ENCODE data around the gene ASCL5. TPM values are rescaled to one million over a fixed set of nuclear protein-coding genes. Genes with fewer than 3 reads are reported as not detected.

The ASCL5 gene
- not detected for total RNA-seq
- polyA plus RNA-seq: under 1 TPM in 1 of 3 donors, not detected in 2; 0.10 TPM
- long read RNA-seq, donor 1, partial matches to known transcripts: 0 of 1 reads
- long read RNA-seq, donor 1, other reads (novel, unspliced or antisense): 0 of 1 reads
- long read RNA-seq, donor 2: 0 reads
- long read RNA-seq, donor 3: 0 reads
- long read RNA-seq, donor 4: 0 reads
- long read RNA-seq, donor 5: 0 reads
- long read RNA-seq, donor 6: 0 reads
- long read RNA-seq, donor 7: 0 reads
- long read RNA-seq, donor 8: 0 reads
- long read RNA-seq, donor 9: 0 reads
- long read RNA-seq, donor 10, partial matches to known transcripts: 0 of 1 reads
- long read RNA-seq, donor 10, other reads (novel, unspliced or antisense): 0 of 1 reads

- peak in 5 of 7 donors; percentile 38 to 74 (median 55) for DNase-seq
- intact Hi-C loops (cut with DNase I): no loop called here
- H3K36me3 ChIP-seq (replicated peaks in 1 of 2): no peaks in the 10 kb centered on the region
- H3K9me3 ChIP-seq (replicated peaks in 1 of 3): no peaks in the 10 kb centered on the region
- H3K27me3 ChIP-seq: peaks cover 12% of the 10 kb centered on the region
- TF ChIP-seq POLR2A (IDR thresholded peaks at IDR 0.05): no peak
- TF ChIP-seq CTCF (IDR thresholded peaks at IDR 0.05): peak in 1 of 6 experiments; percentile 17
- H3K27ac ChIP-seq: peak within 1 kb of the TSS in 1 of 5 donors; percentile 32
- no peak within 1 kb of the TSS for H3K4me3 ChIP-seq
- 70 to 86% (median 79%) methylated on average over 11 to 24 of the region's 24 CpGs for WGBS, 4 donors
- H3K4me1 ChIP-seq (replicated peaks in 1 of 2): peaks cover 0 to 7% of the 10 kb centered on the region in 2 donors
Observed at GRCh38 chr1:201126832-201127754, at the start of gene ASCL5. TSS of gene ASCL5 (minus strand) at chr1:201127184. CDS start at chr1:201115372, 11,812 bp downstream.

- no peak overlapping the region for H3K4me3 ChIP-seq
- H3K9me3 ChIP-seq (replicated peaks in 1 of 3): no peaks in the 10 kb centered on the region
- 79 to 86% (median 84%) methylated on average over 7 of the region's 7 CpGs for whole genome bisulfite sequencing, 4 donors
- no peak for DNase-seq
- intact Hi-C loops (cut with DNase I): no loop called here
- H3K27me3 ChIP-seq: no peaks in the 10 kb centered on the region
- TF ChIP-seq POLR2A (IDR thresholded peaks at IDR 0.05) (no peak), CTCF (IDR thresholded peaks at IDR 0.05) (no peak)
- H3K36me3 ChIP-seq (replicated peaks in 1 of 2): no peaks in the 10 kb centered on the region
- H3K27ac ChIP-seq: no peak overlapping the region
- peaks cover 0 to 5% of the 10 kb centered on the region in 2 donors for H3K4me1 ChIP-seq (replicated peaks in 1 of 2)
Observed at GRCh38 chr1:201175820-201176500, 49.0 kb upstream of the ASCL5 start.

GRCh38 chr1:201173736-201174135 lies 46.8 kb upstream of the ASCL5 start:
- Histone ChIP-seq H3K36me3 (replicated peaks in 1 of 2) (no peaks in the 10 kb centered on the region), H3K4me1 (replicated peaks in 1 of 2) (peaks cover 7 to 9% of the 10 kb centered on the region in 2 donors), H3K4me3 (no peak overlapping the region), H3K9me3 (replicated peaks in 1 of 3) (no peaks in the 10 kb centered on the region), H3K27ac (no peak overlapping the region), H3K27me3 (no peaks in the 10 kb centered on the region)
- TF ChIP-seq CTCF (IDR thresholded peaks at IDR 0.05): no peak
- no peak for DNase-seq
- WGBS, 4 donors: 90 to 100% (median 93%) methylated on average over 1 of the region's 1 CpG
- intact Hi-C loops (cut with DNase I): no loop called here

Measured in adrenal gland (tissue), 19 donors.